GM18519 (cell line): ENCODE data around the gene DCAF4.
"Not testable (repeated sequence)": the region's sequence is repeated elsewhere in the genome, so short reads cannot be mapped to it uniquely, and the experiment has no call there.

Experiments
- ATAC-seq: cut with Tn5 transposase; IDR thresholded peaks from one replicate; pipeline ENCODE4 v1.9.1; 2021; ENCODE audit warnings: mild to moderate bottlenecking, moderate library complexity; ENCODE audit not compliant: unreplicated experiment, low FRiP score

DCAF4 gene

DNA sequence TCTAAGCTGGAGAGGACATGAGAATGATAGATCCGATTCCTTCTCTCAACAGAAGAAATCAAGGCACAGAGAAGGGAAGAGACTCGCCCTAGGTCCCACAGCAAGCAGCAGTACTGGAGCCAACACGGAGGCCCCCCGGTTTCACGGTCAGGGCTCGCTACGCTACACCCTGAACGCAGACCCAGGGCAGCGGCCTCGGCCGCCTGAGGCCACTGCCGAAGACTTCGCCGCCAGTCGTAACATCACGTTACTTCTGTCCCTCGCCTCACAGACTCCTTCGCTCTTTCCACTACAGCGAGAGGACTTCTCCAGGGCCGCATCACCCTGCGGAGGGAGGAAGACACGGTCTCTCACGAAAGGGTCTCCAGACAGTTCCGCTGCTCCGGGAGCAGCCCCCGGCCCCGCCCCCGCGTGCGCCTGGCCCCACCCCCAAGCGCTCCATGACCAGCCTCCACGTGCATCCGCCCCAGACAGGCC lies 411 bp upstream of the DCAF4 start:
- ATAC-seq, result peak; percentile 9

DNA sequence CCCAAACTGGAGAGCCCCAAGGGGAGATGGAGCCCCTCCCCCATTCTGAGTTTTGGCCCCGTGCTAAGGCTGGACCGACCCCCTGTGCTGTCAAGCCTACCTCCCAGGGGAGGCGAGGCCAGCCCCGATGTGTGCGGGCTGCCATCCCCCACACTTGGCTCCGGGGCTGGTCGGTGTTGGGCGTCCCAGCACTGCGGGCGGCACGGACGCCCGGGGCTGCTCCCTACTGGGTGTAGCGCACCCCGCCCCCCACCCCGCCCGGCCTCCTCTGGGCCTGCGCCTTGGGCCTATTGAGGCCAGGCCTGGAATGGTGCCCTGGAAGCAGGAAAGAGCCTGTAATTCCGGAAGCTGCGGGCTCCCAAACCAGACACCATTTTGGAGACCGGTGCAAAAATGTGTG lies 2.6 kb downstream of the DCAF4 start:
- no peak for ATAC-seq

DNA sequence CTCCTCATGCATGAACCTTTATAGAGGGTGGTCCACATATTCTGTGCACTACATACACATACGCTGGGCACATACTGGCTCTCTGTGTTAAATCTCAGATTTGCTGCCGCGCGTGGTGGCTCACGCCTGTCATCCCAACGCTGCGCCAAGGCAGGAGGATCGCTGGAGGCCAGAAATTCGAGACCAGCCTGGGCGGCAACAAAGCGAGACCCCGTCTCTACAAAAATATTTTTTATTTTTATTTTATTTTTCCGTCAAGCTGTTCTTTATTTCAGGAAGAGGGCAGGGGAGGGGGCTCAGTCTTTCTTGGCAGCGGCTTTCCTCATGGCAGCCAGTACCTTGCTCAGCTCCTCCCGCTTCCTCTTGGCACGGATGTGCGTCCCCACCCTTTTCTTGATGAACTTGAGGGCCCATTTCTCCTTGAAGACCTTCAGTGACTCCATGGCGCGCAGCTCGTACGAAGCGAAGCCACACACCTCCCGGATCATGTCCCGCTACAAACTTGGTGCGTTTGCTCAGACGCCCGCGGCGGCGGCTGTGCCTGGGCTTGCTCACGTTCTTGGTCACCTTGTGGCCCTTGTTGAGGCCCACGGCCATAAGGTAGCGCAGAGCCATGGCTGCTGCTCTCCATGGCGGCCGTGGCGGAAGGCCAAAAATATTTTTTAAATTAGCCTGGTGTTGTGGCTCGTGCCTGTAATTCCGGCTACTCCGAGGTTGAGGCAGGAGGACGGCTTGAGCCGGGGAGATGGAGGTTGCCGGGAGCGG lies 3.2 kb downstream of the DCAF4 start:
- ATAC-seq, result no peak

DNA sequence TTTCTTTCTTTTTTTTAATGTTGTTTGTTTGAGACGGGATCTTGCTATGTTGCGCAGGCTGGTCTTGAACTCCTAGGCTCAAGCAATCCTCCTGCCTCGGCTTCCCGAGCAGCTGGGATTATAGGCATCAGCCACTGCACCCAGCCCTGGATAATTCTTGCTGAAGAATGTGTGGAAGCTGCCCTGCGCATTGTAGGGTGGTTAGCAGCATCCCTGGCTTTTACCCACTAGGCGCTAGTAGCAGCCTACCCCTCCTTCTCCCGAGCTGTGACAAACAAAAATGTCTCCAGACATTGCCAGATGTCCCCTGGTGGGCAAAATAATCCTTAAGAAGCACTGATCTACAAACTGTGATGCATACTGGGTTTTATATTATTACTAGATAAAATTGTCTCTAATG lies 6.6 kb downstream of the DCAF4 start:
- no peak for ATAC-seq

- no peak for ATAC-seq
Measured at GRCh38 chr14:72939630-72940029, 13.4 kb downstream of the DCAF4 start.

DNA sequence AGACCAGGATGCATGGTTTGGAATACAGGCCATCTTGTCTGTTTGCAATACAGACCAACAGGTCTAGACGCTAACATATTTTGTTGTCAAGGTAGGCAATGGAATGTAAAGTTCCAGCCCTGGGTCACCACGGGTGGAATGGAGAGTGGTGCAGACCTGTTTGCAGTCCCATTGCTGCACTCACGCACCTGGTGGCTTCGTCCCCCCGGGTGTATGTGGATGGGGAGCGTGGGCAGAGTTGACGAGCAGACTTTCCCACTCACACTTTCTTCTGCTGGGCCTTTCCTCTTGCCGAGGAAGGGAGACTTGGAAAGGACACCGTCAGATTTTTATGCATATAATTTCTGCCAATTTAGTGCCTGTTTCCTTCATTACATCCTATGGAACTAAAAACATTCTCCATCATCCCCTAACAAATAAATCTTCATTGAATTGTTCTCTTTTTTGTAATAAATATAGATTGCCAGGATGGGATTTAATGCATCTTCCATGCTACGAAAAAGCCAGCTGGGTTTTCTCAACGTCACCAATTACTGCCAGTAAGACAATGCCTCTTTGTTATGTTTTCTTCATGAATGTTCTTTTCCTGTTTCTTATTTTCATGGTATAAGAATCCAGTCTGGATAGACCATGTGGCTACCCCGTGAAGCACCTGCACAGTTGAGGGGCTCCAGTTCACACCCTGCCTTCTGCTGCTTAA lies 15.2 kb downstream of the DCAF4 start:
- ATAC-seq, result no peak

DNA sequence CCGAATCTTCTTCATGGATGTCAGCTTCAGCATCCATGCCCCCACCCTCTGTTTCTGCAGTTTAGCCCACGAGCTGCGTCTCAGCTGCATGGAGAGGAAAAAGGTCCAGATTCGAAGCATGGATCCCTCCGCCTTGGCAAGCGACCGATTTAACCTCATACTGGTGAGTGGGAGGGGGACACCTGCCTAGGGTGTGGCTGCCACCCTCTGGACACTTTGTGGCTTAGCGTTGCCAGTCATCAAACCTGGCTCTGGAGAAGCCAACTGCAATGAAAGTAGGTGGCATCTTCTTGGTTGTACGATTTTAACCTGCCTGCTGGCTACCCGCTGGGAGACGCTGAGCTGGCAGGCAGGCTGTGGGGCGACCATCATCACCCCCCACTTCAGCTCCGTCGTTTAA lies 16.7 kb downstream of the DCAF4 start:
- ATAC-seq, result no peak

- no peak for ATAC-seq
Measured at GRCh38 chr14:72943876-72944430, 17.7 kb downstream of the DCAF4 start.

DNA sequence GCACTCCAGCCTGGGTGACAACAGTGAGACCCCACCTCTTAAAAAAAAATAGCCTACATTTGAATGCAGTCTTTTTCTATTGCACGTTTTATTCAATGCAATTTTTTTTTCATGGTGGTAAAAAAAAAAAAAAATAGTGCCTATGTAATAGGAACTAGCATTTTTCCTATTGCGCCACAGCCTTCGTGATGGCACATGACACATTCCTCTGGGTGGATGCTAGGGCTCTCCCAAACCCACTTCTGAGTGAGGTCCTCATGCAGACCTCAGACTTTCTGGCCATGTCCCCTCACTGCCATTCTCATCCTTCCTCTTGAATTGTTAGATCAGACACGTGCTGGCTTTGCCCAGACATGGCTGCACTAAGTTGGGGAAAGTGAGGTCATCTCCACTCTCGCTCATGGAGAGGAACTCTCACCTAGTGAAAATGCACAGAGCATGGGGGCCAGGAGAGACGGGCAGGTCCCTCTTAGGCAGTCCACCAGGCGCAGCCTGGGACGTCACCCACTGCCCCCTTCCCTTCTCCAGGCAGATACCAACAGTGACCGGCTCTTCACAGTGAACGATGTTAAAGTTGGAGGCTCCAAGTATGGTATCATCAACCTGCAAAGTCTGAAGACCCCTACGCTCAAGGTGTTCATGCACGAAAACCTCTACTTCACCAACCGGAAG lies 19.2 kb downstream of the DCAF4 start:
- no peak for ATAC-seq

DNA sequence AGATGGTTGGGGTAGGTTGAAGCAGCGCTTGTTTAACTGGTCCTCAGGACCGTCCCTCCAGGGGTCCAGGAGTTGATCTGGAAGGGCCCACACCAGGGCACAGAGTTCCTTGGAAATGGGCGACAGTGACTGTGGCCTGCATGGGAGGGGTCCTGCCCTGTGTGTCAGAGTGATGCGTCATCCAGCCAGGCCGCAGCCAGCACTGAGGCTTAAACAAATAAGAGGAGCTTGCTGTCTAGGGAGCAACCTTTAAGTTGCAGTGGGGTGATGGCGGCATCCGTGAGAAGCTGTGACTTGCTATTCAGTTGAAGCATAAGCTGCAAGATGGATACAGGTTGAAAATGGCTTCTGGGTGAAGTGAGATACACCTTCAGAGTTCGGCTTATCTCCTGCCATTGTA lies 20.2 kb downstream of the DCAF4 start:
- ATAC-seq, result no peak

DNA sequence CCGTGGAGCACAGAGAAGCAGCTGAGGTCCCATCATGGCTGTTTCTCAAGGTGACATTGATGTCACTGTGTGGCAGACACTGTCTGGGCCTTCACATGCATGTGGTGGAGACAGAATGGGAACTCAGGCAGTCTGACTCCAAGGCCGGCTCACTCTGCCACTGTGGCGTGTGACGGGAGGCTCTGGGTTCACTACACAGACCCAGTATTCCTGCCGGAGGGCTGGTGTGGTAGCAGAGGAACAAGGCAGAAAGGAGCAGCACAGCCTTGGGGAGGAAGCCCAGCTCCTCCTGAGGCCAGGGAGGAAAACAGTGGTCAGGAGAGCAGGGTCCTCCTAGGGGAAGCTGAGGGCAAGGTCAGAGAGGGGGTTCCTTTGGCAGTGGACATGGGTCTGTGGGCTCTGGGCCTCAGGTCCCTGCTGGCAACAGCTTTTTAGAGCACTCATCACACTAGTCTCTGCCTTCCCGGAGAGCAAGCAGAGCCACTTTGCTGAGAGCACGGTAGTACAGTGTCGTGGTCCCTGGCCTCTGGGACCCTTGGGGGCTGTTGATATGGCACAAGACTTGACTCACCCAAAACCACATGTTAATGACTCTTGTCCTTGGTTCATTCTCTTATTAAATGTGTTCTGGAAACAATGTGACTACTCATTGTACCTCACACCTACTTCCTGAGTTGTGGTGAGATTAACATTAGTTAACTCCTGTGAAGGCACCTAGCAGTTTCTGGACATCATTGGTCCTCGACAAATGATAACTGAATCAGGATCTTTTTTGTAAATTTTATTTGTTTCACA lies 21.3 kb downstream of the DCAF4 start:
- no peak for ATAC-seq

DNA sequence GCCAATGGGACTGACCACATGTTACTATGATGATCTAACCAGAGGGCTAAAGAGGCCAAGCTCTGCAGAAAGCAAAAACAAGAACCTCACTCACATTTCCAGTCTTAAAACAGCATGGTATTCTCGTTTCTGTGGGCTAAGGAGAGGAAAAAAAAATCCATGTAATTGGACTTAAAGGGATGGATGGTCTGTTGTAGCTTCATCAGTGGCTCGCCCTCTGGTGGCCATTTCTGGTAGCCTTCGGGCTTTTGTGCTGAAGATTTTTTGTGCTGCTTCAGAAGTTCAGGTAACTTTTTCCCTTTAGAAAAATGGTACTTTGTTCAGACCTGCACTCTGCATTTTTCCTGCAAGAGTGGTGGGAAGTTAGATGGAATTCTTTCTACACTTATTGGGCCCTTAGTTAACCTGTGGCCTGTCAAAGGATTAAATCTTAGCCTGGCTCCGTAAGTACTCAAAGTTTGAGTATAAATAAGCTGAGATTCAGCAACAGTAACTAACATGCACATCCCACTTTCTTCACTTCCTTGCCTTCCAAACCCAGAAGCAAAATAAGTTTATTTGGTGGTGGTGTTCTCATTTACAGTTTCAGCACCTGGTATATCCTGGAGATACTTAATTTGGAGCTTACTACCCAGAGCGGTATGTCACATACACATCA lies 22.3 kb downstream of the DCAF4 start:
- no peak for ATAC-seq

GRCh38 chr14:72952171-72952570 lies 25.9 kb downstream of the DCAF4 start:
- no peak for ATAC-seq

- not testable (repeated sequence) for ATAC-seq
Measured at GRCh38 chr14:72956741-72957140, 30.5 kb downstream of the DCAF4 start.

- no peak for ATAC-seq
Measured at GRCh38 chr14:72957213-72957612, 30.9 kb downstream of the DCAF4 start.

- no peak for ATAC-seq
Measured at GRCh38 chr14:72958548-72958947, 32.3 kb downstream of the DCAF4 start.

GRCh38 chr14:72961016-72961415 lies 34.8 kb downstream of the DCAF4 start:
- ATAC-seq, result not testable (repeated sequence)

- ATAC-seq, result no peak
Measured at GRCh38 chr14:72961579-72962335, 35.5 kb downstream of the DCAF4 start.

DNA sequence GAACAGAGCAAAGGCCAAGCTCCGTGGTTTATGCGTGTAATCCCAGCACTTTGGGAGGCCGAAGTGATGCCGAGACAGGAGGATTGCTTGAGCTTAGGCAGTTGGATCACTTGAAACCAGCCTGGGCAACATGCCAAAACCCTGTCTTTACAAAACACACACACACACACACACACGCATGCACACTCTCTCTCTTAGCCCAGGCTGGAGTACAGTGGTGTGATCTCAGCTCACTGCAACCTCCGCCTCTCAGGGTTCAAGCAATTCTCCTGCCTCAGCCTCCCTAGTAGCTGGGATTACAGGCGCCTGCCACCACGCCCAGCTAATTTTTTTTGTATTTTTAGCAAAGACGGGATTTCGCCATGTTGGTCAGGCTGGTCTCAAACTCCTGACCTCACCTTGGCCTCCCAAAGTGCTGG lies 36.1 kb downstream of the DCAF4 start:
- not testable (repeated sequence) for ATAC-seq
